ENCODE measurements around the gene ERI2. TPM values are rescaled to one million over a fixed set of nuclear protein-coding genes. Genes with fewer than 3 reads are reported as not detected.

The ERI2 gene
- total RNA-seq, 2 experiments from 2014 or later = 0.25 to 0.45 TPM

DNA sequence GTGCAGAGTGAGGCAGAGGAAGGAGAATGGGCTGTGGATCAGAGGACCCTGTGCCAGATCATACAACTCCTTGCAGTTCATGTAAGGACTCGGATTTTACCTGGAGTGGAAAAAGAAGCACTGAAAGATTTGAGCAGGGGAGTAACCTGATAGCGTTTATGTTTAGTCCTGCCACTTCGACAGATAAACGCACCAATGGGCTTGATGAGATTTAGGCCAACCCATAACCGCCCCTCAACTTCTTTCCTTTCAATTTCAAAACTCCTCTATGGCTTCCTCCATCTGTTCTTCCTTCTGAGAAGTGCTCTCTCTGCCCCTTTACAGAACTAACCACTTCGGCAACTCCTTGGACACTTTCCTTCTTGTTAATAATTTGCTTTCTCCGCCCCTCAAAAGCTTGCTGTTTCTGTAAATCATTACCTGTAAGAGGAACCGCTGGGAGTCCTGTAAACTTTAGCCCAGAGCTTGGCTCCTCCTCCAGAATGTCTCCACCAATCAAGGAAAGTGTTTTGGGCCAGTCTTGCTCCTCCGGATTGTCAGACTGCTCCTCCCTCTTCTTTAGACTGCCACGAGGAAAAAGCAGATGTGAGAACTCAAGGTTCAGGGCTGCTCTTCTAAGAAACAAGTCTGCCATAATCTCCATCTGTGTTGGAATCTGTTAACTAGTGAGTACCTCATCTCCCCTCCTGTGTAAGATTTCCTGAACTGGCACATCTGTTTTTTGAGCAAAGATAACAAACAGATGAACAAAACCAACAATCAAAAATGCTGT, 42.6 kb downstream of the ERI2 start, which contains the start of gene ACSM3:
Gene ACSM3 (plus strand): TSS at position 554 of the 772 bp plus-strand sequence. CDS start 6,021 bp downstream, outside the sequence.
- CTCF ChIA-PET = interaction anchor here (1.0 to 2.6 kb wide), 2 partner anchors 23 to 43 kb away, joined by 4 to 10 read pairs; partner anchors contain the start of genes ERI2, REXO5 and THUMPD1
- peaks cover 26% of the 10 kb centered on the region for H3K4me1 Mint-ChIP-seq (ENCODE audit: low read depth)
- H3K4me3 ChIP-seq (ENCODE audit: low read length) = peak within 1 kb of the TSS; percentile 65
- no peaks in the 10 kb centered on the region for H3K36me3 ChIP-seq (ENCODE audit: insufficient read depth, low read length)
- ATAC-seq (ENCODE audit: poor library complexity) = peak; percentile 98
- intact Hi-C loops (cut with DNase I, micrococcal nuclease) = loop anchor here (1.0 to 10.0 kb wide), 2 partner anchors 22 to 741 kb away; partner anchors contain the start of gene THUMPD1 (in 2 of the 2)
- TF ChIP-seq, protein P1, sequence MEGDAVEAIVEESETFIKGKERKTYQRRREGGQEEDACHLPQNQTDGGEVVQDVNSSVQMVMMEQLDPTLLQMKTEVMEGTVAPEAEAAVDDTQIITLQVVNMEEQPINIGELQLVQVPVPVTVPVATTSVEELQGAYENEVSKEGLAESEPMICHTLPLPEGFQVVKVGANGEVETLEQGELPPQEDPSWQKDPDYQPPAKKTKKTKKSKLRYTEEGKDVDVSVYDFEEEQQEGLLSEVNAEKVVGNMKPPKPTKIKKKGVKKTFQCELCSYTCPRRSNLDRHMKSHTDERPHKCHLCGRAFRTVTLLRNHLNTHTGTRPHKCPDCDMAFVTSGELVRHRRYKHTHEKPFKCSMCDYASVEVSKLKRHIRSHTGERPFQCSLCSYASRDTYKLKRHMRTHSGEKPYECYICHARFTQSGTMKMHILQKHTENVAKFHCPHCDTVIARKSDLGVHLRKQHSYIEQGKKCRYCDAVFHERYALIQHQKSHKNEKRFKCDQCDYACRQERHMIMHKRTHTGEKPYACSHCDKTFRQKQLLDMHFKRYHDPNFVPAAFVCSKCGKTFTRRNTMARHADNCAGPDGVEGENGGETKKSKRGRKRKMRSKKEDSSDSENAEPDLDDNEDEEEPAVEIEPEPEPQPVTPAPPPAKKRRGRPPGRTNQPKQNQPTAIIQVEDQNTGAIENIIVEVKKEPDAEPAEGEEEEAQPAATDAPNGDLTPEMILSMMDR (IDR thresholded peaks at IDR 0.05) = no peak
- peak; percentile 34 to 89 (median 48) for DNase-seq
- peaks cover 29% of the 10 kb centered on the region for H3K36me3 Mint-ChIP-seq (ENCODE audit: low read depth)
- peaks cover 4% of the 10 kb centered on the region for H3K9me3 Mint-ChIP-seq
- peak within 1 kb of the TSS; percentile 89 for H3K4me3 Mint-ChIP-seq
- H3K27ac ChIP-seq (ENCODE audit: low read depth in 1 of 2, low read length in 2 of 2) = peak within 1 kb of the TSS; percentile 49 to 57
- POLR2A ChIA-PET = interaction anchor here (0.6 to 3.1 kb wide), 10 partner anchors 17 to 757 kb away, joined by 3 to 30 read pairs (median 3); partner anchors contain the start of gene THUMPD1
- H3K4me1 ChIP-seq (ENCODE audit: insufficient read depth, low read length) = peaks cover 20% of the 10 kb centered on the region
- H3K27me3 ChIP-seq (ENCODE audit: control insufficient read depth in 1 of 2, insufficient read depth in 2 of 2, low read length in 2 of 2) = no peaks in the 10 kb centered on the region
- peaks cover 0 to 8% of the 10 kb centered on the region in 2 experiments for H3K9me3 ChIP-seq (ENCODE audit: control insufficient read depth in 1 of 2, insufficient read depth in 1 of 2, low read length in 2 of 2)
- H3K27me3 Mint-ChIP-seq = no peaks in the 10 kb centered on the region
- H3K27ac Mint-ChIP-seq = peak within 1 kb of the TSS; percentile 80

DNA sequence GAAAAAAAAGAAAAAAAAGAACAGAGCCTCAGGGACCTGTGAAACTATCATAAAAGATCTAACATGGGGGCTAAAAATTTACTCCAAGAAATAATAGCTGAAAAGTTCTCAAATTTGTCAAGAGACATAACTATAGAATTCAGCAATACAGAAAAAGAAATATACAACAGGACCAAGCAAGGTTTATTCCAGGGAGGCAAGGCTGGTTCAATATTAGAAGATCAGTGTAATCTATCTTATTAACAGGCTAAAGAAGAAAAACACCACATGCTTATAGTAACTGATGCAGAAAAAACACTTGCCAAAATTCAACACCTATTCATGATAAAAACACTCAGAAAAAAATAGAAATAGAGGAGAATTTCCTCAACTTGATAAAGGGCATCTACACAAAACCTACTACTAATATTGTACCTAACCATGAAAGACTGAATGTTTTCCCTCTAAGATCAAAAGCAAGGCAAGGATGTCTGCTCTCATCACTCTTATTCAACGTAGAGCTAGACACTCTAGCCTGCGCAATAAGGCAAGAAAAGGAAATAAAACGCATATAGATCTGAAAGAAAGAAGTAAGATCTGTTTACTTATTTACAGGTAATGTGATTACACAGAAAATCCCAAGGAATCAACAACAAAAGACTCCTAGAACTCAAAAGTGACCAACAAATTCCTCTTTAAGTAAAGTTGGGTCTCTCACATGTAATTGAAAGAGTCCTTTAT, 43.7 kb downstream of the ERI2 start:
- H3K9me3 ChIP-seq (ENCODE audit: control insufficient read depth in 1 of 2, insufficient read depth in 1 of 2, low read length in 2 of 2) = peaks cover 0 to 8% of the 10 kb centered on the region in 2 experiments
- CTCF ChIA-PET = no interaction called here
- no peaks in the 10 kb centered on the region for H3K27me3 ChIP-seq (ENCODE audit: control insufficient read depth in 1 of 2, insufficient read depth in 2 of 2, low read length in 2 of 2)
- TF ChIP-seq, protein P1 (IDR thresholded peaks at IDR 0.05) = no peak
- POLR2A ChIA-PET = interaction anchor here (3.1 kb wide), 1 partner anchor 22 kb away, joined by 30 read pairs; the partner anchor contains the start of gene THUMPD1
- Mint-ChIP-seq H3K4me3 (peak overlapping the region; percentile 89), H3K27me3 (no peaks in the 10 kb centered on the region), H3K4me1 (ENCODE audit: low read depth) (peaks cover 26% of the 10 kb centered on the region), H3K27ac (peak overlapping the region; percentile 80), H3K36me3 (ENCODE audit: low read depth) (peaks cover 29% of the 10 kb centered on the region), H3K9me3 (peaks cover 4% of the 10 kb centered on the region)
- H3K27ac ChIP-seq (ENCODE audit: low read depth in 1 of 2, low read length in 2 of 2) = peak overlapping the region; percentile 49 to 57
- ATAC-seq (ENCODE audit: poor library complexity) = no peak
- no peak overlapping the region for H3K4me3 ChIP-seq (ENCODE audit: low read length)
- H3K36me3 ChIP-seq (ENCODE audit: insufficient read depth, low read length) = no peaks in the 10 kb centered on the region
- intact Hi-C loops (cut with DNase I, micrococcal nuclease) = loop anchor here (1.0 to 10.0 kb wide), 2 partner anchors 21 to 742 kb away; partner anchors contain the start of gene THUMPD1 (in 2 of the 2)
- peaks cover 20% of the 10 kb centered on the region for H3K4me1 ChIP-seq (ENCODE audit: insufficient read depth, low read length)
- no peak for DNase-seq

DNA sequence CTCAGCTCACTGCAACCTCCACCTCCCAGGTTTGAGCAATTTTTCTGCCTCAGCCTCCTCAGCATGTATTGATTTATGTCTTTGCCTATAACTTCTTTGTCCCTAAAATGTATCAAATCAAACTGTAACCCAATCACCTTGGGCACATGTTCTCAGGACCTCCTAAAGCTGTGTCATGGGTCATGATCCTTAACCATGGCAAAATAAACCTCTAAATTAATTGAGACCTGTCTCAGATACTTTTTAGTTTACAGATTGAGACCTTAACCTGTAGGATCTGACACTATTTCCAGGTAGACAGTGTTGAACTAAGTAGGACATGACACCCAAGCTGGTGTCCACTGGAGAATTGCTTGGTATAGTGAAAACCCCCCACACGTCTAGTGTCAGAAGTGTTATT, 45.1 kb downstream of the ERI2 start:
- intact Hi-C loops (cut with DNase I, micrococcal nuclease) = loop anchor here in 1 of 2 experiments (10.0 kb wide), 1 partner anchor 744 kb away; no protein-coding TSS in a partner anchor
- Mint-ChIP-seq H3K4me1 (ENCODE audit: low read depth) (peaks cover 26% of the 10 kb centered on the region), H3K9me3 (peaks cover 4% of the 10 kb centered on the region), H3K36me3 (ENCODE audit: low read depth) (peaks cover 29% of the 10 kb centered on the region), H3K27me3 (no peaks in the 10 kb centered on the region), H3K4me3 (peak overlapping the region; percentile 39), H3K27ac (no peak overlapping the region)
- Histone ChIP-seq H3K27ac (ENCODE audit: low read depth in 1 of 2, low read length in 2 of 2) (no peak overlapping the region), H3K36me3 (ENCODE audit: insufficient read depth, low read length) (no peaks in the 10 kb centered on the region), H3K9me3 (ENCODE audit: control insufficient read depth in 1 of 2, insufficient read depth in 1 of 2, low read length in 2 of 2) (peaks cover 0 to 8% of the 10 kb centered on the region in 2 experiments), H3K4me3 (ENCODE audit: low read length) (no peak overlapping the region), H3K27me3 (ENCODE audit: control insufficient read depth in 1 of 2, insufficient read depth in 2 of 2, low read length in 2 of 2) (no peaks in the 10 kb centered on the region), H3K4me1 (ENCODE audit: insufficient read depth, low read length) (peaks cover 20% of the 10 kb centered on the region)
- POLR2A ChIA-PET = no interaction called here
- TF ChIP-seq, protein P1 (IDR thresholded peaks at IDR 0.05) = no peak
- CTCF ChIA-PET = no interaction called here
- ATAC-seq (ENCODE audit: poor library complexity) (no peak), DNase-seq (no peak)
